ENCODE data around the gene ZNF598.
"Not testable (repeated sequence)": the region's sequence is repeated elsewhere in the genome, so short reads cannot be mapped to it uniquely, and the experiment has no call there.

Gene ZNF598

DNA sequence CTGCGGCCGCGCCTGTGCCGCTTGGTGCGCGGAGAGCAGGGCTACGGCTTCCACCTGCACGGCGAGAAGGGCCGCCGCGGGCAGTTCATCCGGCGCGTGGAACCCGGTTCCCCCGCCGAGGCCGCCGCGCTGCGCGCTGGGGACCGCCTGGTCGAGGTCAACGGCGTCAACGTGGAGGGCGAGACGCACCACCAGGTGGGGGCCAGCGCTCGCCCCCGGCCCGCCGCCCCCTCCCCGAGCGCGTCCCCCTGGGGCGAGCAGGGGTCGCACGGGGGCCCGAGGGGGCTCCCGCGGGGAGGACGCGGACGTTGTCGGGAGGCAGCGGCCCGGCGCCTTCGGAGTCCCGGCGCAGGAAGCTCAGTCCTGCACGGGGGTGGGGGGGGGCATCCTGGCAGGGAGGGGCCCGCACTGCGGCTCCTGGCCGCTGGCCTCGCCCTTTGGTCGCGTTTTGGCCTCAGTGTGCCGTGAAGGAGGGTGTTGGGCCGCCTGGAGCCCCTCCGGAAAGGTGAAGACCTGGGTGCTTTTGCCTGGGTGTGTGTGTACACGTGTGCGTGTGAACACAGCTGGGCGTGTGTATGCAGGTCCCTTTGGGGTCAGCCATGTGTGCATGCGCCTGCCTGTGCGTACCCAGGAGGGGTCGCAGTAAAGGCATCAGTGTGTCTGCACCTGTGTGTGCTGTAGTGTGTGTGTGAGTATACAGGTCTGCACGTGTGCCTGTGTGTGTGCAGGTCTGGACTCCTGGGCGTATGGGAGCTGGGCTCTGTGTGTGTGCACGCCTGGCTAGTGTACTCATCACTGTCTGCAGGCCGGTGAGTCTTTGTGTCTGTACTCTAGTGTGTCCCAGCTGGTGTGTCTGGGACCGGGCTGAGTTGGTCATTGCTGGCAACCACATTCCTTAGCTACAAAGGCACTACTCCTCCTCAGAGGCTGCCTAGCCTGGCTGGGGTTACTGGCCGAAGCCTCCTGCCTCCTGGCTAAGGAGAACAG lies 17.7 kb upstream of the ZNF598 start:
- FAIRE-seq = no peak

- no peak for FAIRE-seq
Measured at GRCh38 chr16:2026461-2027023, 16.9 kb upstream of the ZNF598 start, which contains the start of gene NHERF2. Gene NHERF2 (plus strand): TSS chr16:2026902. CDS start chr16:2027006, 104 bp downstream.

DNA sequence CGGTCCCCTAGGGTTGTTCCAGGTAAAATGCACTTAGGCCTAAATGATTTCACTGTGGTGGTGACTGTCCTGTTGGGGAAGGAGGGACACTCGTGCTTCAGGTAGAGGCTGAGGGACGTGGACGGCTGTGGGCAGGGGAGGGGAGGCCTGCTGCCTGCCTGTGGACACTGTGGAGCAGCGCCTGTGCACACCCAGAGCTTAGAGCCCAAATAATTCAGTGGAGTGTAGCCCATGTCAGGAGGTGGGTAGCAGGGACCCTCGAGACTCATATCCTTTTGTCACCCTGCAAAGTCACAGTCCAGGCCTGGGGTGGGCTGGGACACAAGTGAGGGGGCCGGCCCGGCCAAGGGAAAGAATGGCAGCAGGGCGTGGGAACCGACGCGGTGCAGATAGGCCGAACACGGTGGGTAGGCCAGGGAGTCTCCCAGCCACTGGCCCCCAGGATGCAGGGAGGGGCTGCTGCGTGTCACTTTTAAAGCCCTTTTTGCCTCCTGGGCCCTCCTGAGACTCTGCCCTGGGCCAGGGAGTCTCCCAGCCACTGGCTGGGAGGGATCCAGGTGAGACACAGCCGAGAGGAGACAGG lies 16.3 kb upstream of the ZNF598 start:
- FAIRE-seq = no peak

DNA sequence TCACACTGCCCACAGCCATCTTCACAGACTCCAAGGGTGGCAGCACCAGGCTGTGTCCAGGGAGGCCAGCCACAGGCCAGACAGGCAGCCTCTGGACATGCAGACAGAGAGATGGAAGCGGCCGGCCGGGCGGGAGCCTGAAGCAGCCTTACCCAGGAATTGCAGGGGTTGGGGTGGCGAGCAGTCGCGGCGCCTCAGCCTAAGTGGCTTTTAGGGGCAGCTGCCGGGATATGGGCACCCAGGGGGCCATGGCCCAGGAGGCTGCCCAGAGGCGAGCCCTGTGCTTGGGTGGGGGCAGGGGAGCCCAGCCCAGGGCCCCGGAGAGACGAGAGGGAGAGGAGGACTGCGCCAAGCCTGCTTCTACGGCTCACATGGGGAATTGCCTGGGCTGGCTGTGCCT lies 15.6 kb upstream of the ZNF598 start:
- no peak for FAIRE-seq

DNA sequence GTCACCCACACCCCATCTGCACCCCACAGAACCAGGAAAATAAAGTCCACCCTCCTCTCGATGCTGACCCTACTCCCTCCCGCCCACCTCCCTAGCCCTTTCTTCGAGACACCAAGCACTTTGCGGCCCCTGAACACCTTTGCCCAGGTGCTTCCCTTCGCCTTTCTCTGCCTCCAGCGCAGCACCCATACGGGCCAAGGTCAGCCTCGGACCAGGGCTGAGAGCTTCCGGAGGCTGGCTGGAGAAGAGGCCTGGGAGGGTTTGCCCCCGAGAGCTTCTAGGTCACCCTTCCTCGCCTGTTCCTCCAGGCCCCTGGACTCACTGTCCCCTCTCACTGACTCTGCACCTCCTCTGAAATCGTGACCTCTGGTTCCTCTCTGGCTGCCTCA lies 14.4 kb upstream of the ZNF598 start:
- no peak for FAIRE-seq

GRCh38 chr16:2023092-2024031 lies 13.7 kb upstream of the ZNF598 start:
- FAIRE-seq = no peak

DNA sequence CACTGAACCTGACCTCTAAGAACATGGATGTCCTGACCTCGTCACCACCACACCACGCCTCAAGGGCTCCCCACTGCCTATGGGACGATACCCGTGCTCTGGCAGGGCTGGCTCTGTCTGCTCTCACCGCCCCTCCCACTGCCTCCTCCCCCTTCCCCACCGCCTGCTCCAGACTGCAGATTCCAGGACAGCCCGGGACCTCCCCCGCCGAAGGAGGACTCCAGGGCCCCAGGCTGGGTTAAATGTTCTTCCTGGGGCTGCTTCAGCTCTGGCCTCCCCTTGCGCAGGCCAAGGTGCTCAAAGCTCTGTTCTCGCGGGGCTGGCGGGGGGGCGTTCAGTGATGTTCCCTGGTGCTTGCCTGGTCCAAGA lies 13.1 kb upstream of the ZNF598 start:
- no peak for FAIRE-seq

DNA sequence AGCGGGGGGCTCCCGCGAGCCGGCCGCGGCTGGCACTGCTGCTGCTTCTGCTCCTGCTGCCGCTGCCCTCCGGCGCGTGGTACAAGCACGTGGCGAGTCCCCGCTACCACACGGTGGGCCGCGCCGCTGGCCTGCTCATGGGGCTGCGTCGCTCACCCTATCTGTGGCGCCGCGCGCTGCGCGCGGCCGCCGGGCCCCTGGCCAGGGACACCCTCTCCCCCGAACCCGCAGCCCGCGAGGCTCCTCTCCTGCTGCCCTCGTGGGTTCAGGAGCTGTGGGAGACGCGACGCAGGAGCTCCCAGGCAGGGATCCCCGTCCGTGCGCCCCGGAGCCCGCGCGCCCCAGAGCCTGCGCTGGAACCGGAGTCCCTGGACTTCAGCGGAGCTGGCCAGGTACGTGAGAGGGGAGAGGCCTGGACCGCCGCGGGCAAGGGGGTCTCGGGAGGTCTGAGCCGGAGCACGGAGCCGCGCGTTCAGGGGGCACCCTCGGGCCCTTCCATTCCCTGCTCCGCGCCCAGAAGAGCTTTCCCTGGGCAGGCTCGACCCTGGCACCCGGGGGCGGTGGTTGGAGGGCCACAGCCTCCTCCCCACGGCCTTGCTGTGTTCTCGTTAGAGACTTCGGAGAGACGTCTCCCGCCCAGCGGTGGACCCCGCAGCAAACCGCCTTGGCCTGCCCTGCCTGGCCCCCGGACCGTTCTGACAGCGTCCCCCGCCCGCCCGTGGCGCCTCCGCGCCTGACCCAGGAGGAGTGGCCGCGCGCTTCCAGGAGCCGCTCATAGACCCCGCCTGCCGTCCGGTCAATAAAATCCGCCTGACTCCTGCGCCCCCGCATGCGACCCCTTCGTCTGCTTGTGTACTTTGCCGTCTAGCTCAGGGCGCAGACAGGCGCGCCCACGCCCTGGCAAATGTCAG lies 10.6 kb upstream of the ZNF598 start:
- FAIRE-seq = no peak

GRCh38 chr16:2019518-2019920 lies 9.9 kb upstream of the ZNF598 start, which contains the start of gene NPW:
Gene NPW (plus strand): TSS chr16:2019785.
- FAIRE-seq = no peak

- no peak for FAIRE-seq
Measured at GRCh38 chr16:2016407-2016922, 6.8 kb upstream of the ZNF598 start.

- no peak for FAIRE-seq
Measured at GRCh38 chr16:2015947-2016208, 6.3 kb upstream of the ZNF598 start.

GRCh38 chr16:2015117-2015946 lies 5.7 kb upstream of the ZNF598 start:
- FAIRE-seq = no peak

- FAIRE-seq = no peak
Measured at GRCh38 chr16:2013527-2013926, 3.9 kb upstream of the ZNF598 start.

DNA sequence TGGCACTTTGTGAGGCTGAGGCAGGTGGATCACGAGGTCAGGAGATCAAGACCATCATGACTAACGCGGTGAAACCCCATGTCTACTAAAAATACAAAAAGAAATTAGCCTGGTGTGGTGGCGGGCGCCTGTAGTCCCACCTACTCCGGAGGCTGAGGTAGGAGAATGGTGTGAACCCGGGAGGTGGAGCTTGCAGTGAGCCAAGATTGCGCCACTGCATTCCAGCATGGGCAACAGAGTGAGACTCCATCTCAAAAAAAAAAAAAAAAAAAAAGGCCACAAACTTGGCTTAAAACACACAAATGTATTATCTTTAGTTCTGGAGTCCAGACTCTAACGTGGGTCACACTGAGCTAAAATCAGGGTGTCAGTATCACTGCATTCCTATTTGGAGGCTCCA lies 2.1 kb upstream of the ZNF598 start:
- FAIRE-seq = not testable (repeated sequence)

- no peak for FAIRE-seq
Measured at GRCh38 chr16:2009164-2009711, 383 bp downstream of the ZNF598 start.

DNA sequence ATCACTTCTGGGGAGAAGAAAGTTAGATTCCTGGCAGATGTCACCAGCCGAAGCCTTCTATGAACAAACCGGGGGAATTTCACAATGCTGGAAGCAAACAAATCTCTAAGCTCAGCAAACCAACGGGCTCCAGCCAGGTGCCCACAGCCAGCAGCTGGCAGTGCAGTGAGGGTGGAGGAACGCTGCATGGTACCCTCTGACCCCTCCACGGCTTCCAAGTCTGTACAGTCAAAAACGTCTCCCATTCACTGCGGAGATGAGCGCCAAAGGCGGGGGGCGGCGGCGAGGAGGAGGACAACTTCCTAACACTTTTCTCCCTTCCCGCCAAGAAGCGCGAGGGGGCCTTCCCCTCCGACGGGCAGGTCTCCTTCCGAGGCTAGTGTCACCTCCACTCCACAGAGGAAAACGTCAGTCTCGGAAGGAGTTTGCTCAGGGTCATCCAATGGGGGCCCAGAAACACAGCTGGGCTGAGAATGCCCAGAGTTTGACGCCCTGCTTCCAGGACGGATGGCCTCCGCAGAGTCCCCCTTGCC lies 924 bp downstream of the ZNF598 start:
- FAIRE-seq = no peak

DNA sequence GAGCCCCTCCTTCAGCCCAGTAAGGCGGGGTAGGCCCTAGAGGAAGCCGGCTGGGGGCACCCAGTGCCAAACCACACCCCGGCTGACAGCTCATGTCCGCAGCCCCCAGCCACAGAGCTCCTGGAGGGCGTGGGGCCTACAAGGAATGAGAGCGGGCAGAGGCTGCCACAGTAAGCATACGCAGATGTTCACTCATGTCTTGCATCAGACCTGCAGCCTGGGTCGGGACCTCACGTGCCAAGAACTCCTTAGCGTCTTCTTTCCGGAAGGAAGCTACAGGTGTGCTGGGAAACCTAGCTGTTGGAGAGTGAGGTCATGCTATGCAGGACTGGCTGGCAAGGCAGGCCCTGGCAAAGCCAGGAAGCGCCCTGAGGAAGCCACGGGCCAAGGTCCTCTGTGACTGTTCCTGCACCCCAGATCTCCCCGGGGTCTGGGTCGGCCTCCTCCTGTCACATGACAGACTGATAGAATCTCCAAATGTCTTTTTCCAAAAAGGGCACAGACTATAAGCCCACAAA lies 1.6 kb downstream of the ZNF598 start:
- FAIRE-seq = no peak

GRCh38 chr16:2007081-2007836 lies 2.4 kb downstream of the ZNF598 start:
- no peak for FAIRE-seq

DNA sequence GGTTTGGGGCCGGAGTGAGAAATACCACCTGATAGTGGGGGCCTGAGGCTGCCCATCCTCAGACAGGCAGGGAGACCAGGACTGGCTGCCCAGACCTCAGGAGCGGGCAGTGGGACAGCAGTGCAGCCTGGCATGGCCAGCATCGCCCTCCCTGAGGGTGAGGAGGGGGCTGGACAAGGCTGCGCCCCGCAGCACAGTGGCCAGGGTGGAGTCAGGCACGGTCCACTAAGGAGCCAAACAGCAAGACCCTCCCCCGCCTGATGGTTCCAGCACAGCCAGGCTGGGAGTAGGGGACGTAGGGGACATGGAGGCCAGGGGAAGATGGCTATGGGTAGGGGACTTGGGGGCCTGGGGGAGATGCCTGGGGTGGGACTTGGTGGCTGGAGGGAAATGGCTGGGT lies 3.3 kb downstream of the ZNF598 start:
- FAIRE-seq = no peak

All from endometrium (tissue), 2 donors.